OCI-LY3 (cell line): ENCODE results near the gene ANKRD29.

Source experiments
- CTCF ChIP-seq: fragments of 200-600, 300-600 bp; sonication (generic); IDR thresholded peaks from 2 replicates; pipeline ENCODE4 v1.5.1; 2014; ENCODE audit warnings: antibody characterized with exemption, low read length, low read depth
- EZH2phosphoT487 ChIP-seq: fragments of 200-600 bp; shearing (Covaris generic); IDR thresholded peaks from 2 replicates; pipeline ENCODE4 v1.6.1; 2018; ENCODE audit warnings: antibody characterized with exemption, mixed run types, low read depth

GRCh38 chr18:23617412-23618014 lies 45.2 kb downstream of the ANKRD29 start:
- TF ChIP-seq CTCF (no peak), EZH2phosphoT487 (no peak)
